DMS153 treated with DMSO at 0.1 percent for 48 hours (cell line): ENCODE results near the gene C1QTNF9.
"Not testable (repeated sequence)": the region's sequence is repeated elsewhere in the genome, so short reads cannot be mapped to it uniquely, and the experiment has no call there.

Source experiments
- DNase-seq: peaks from one replicate; lab custom pipeline; 2025; ENCODE audit not compliant: unreplicated experiment; lab: John Stamatoyannopoulos, UW

C1QTNF9 gene

GRCh38 chr13:24309300-24309699 lies at the start of gene C1QTNF9:
C1QTNF9 (plus strand) TSS chr13:24309580; CDS start chr13:24316004, 6,424 bp downstream.
- DNase-seq: not testable (repeated sequence)

GRCh38 chr13:24261566-24261965 lies 47.8 kb upstream of the C1QTNF9 start:
- no peak for DNase-seq

- DNase-seq: no peak
Measured at GRCh38 chr13:24263632-24264031, 45.7 kb upstream of the C1QTNF9 start.

- no peak for DNase-seq
Measured at GRCh38 chr13:24264976-24265375, 44.4 kb upstream of the C1QTNF9 start.

GRCh38 chr13:24265453-24265852 lies 43.9 kb upstream of the C1QTNF9 start:
- DNase-seq: no peak

GRCh38 chr13:24267274-24267673 lies 42.1 kb upstream of the C1QTNF9 start:
- no peak for DNase-seq

- no peak for DNase-seq
Measured at GRCh38 chr13:24267801-24268200, 41.6 kb upstream of the C1QTNF9 start.

- DNase-seq: no peak
Measured at GRCh38 chr13:24269821-24270220, 39.6 kb upstream of the C1QTNF9 start.

- no peak for DNase-seq
Measured at GRCh38 chr13:24270639-24271141, 38.7 kb upstream of the C1QTNF9 start.

- no peak for DNase-seq
Measured at GRCh38 chr13:24271231-24271600, 38.2 kb upstream of the C1QTNF9 start.

- no peak for DNase-seq
Measured at GRCh38 chr13:24271601-24272451, 37.6 kb upstream of the C1QTNF9 start.

GRCh38 chr13:24272452-24273161 lies 36.8 kb upstream of the C1QTNF9 start:
- DNase-seq: no peak

GRCh38 chr13:24273926-24274325 lies 35.5 kb upstream of the C1QTNF9 start:
- no peak for DNase-seq

GRCh38 chr13:24274452-24275021 lies 34.8 kb upstream of the C1QTNF9 start:
- DNase-seq: no peak

GRCh38 chr13:24275041-24275440 lies 34.3 kb upstream of the C1QTNF9 start:
- no peak for DNase-seq

- no peak for DNase-seq
Measured at GRCh38 chr13:24276306-24276705, 33.1 kb upstream of the C1QTNF9 start.

GRCh38 chr13:24276861-24277260 lies 32.5 kb upstream of the C1QTNF9 start:
- no peak for DNase-seq

GRCh38 chr13:24277761-24278160 lies 31.6 kb upstream of the C1QTNF9 start:
- no peak for DNase-seq

GRCh38 chr13:24279327-24280110 lies 29.9 kb upstream of the C1QTNF9 start:
- DNase-seq: no peak

GRCh38 chr13:24280720-24281119 lies 28.7 kb upstream of the C1QTNF9 start:
- no peak for DNase-seq
